ENCODE data around the gene PRSS21. TPM values are rescaled to one million over a fixed set of nuclear protein-coding genes. Genes with fewer than 3 reads are reported as not detected.

PRSS21 gene
- total and polyA plus RNA-seq, 10 of the 15 experiments (the other 5 are each of a cell fraction or from before 2014, with no cell fraction given): 5.3 to 73.4 (median 40.1) TPM; not detected in 1

- Histone ChIP-seq H3K4me3 (no peak overlapping the region), H3K4me2 (ENCODE audit: control insufficient read depth, insufficient read depth) (no peak overlapping the region), H3K79me2 (ENCODE audit: control insufficient read depth, insufficient read depth, low read length) (no peaks in the 10 kb centered on the region), H3K9ac (ENCODE audit: control insufficient read depth, insufficient read depth, low read length) (no peak overlapping the region), H3K4me1 (ENCODE audit: control insufficient read depth, insufficient read depth, low read length) (peaks cover 4% of the 10 kb centered on the region; the same call in 1 of the 2 replicates), H3K27ac (ENCODE audit: control insufficient read depth, insufficient read depth) (no peak overlapping the region), H2AFZ (ENCODE audit: control insufficient read depth, low read depth, low read length) (no peak overlapping the region), H3K36me3 (ENCODE audit: control insufficient read depth in 2 of 2, insufficient read depth in 2 of 2, low read length in 1 of 2) (no peaks in the 10 kb centered on the region), H3K27me3 (replicated peaks in 1 of 2; ENCODE audit: control insufficient read depth in 2 of 2, insufficient read depth in 2 of 2, low read length in 1 of 2) (no peaks in the 10 kb centered on the region), H4K20me1 (ENCODE audit: control insufficient read depth, insufficient read depth) (no peaks in the 10 kb centered on the region), H3K9me3 (replicated peaks; ENCODE audit: control insufficient read depth, insufficient read depth, low read length) (no peaks in the 10 kb centered on the region)
- ChIA-PET POLR2A (no interaction called here), RAD21 (ENCODE audit: unreplicated experiment) (no interaction called here), SMC1A (ENCODE audit: uncharacterized antibody, unreplicated experiment) (no interaction called here), CTCF (no interaction called here)
- BruUV-seq (replicated peaks): no TSS peak
- TF ChIP-seq YBX1 (IDR thresholded peaks at IDR 0.05): no peak
- TF ChIP-seq LARP7 (IDR thresholded peaks at IDR 0.05): no peak
- TF ChIP-seq CEBPZ (IDR thresholded peaks at IDR 0.05; ENCODE audit: low read depth, low read length): no peak
- no peak for TF ChIP-seq SREBF2 (IDR thresholded peaks at IDR 0.05; ENCODE audit: low read length)
- no peak for TF ChIP-seq ZBTB33 (IDR thresholded peaks at IDR 0.05)
- no peak for TF ChIP-seq E2F8 (IDR thresholded peaks at IDR 0.05; ENCODE audit: low read depth, partially characterized antibody)
- no peak for TF ChIP-seq RELB (IDR thresholded peaks at IDR 0.05; ENCODE audit: low read depth)
- TF ChIP-seq KAT2A (conservative IDR thresholded peaks at IDR 0.05; ENCODE audit: control insufficient read depth, low read depth, low read length): no peak
- TF ChIP-seq RCOR1 (conservative IDR thresholded peaks at IDR 0.05; ENCODE audit: low read depth, low read length): no peak
- no peak for TF ChIP-seq POU2F2 (IDR thresholded peaks at IDR 0.05; ENCODE audit: borderline replicate concordance, low read depth, low read length)
- no peak for TF ChIP-seq ATF3 (IDR thresholded peaks at IDR 0.05; ENCODE audit: borderline replicate concordance, extremely low read depth, low read depth, low read length)
- TF ChIP-seq RELA (IDR thresholded peaks at IDR 0.05; ENCODE audit: borderline replicate concordance, partially characterized antibody): no peak
- TF ChIP-seq HDGF (IDR thresholded peaks at IDR 0.05): no peak
- no peak for TF ChIP-seq ZNF24 (IDR thresholded peaks at IDR 0.05)
- TF ChIP-seq TCF12 (IDR thresholded peaks at IDR 0.05; ENCODE audit: low read depth, low read length): no peak
- in situ Hi-C loops (cut with MboI): no loop called here
- FAIRE-seq (no peak), DNase-seq (ENCODE audit: low read depth, low spot score) (no peak), ATAC-seq (no peak)
- WGBS (ENCODE audit: insufficient coverage, insufficient replicate concordance, low lambda C conversion rate, missing lambda C conversion rate): 65% methylated on average over 15 of the region's 15 CpGs
- intact Hi-C loops (cut with micrococcal nuclease; ENCODE audit: unreplicated experiment): no loop called here
Measured at GRCh38 chr16:2827374-2827791, 10.3 kb downstream of the PRSS21 start.

Data from GM12878 (cell line).